OCI-LY1 (cell line): ENCODE data around the gene NAA10.

ENCODE experiments used
- H2AFZ ChIP-seq: fragments of 200-600 bp; sonication (generic), shearing (Covaris generic); 2 replicates; pipeline ENCODE4 v1.6.0; 2014; ENCODE audit warnings: antibody characterized with exemption, mild to moderate bottlenecking, low read length
- H3F3A ChIP-seq: fragments of 200-600 bp; sonication (generic), shearing (Covaris generic); 2 replicates; pipeline ENCODE4 v1.6.0; 2014; ENCODE audit warnings: mild to moderate bottlenecking, antibody characterized with exemption, low read length, moderate library complexity; ENCODE audit not compliant: insufficient read depth
- H3K27ac ChIP-seq: fragments of 200-600 bp; sonication (generic); 2 replicates; pipeline ENCODE4 v1.5.1; 2014; ENCODE audit warnings: low read length, mixed run types, mild to moderate bottlenecking, low read depth; ENCODE audit not compliant: poor library complexity, severe bottlenecking
- H3K27me3 ChIP-seq: fragments of 200-600 bp; sonication (generic); 2 replicates; pipeline ENCODE4 v1.6.0; 2014; ENCODE audit warnings: antibody characterized with exemption, mild to moderate bottlenecking, low read length, moderate library complexity; ENCODE audit not compliant: insufficient read depth
- H3K36me3 ChIP-seq: fragments of 200-600 bp; sonication (generic); 2 replicates; pipeline ENCODE4 v1.6.1; 2014; ENCODE audit warnings: mild to moderate bottlenecking, antibody characterized with exemption, low read length, moderate library complexity, mixed read lengths; ENCODE audit not compliant: insufficient read depth
- H3K4me1 ChIP-seq: fragments of 200-600 bp; sonication (generic); 2 replicates; pipeline ENCODE4 v1.5.1; 2014; ENCODE audit warnings: mild to moderate bottlenecking, low read length, moderate library complexity; ENCODE audit not compliant: insufficient read depth, severe bottlenecking
- H3K4me2 ChIP-seq: fragments of 200-600 bp; sonication (generic), shearing (Covaris generic); 2 replicates; pipeline ENCODE4 v1.6.1; 2014; ENCODE audit warnings: low read length
- H3K4me3 ChIP-seq: fragments of 200-600 bp; sonication (generic); 2 replicates; pipeline ENCODE4 v1.5.1; 2014; ENCODE audit warnings: low read length, low read depth, mild to moderate bottlenecking, mixed read lengths; ENCODE audit not compliant: poor library complexity, severe bottlenecking
- H3K79me2 ChIP-seq: fragments of 200-600 bp; shearing (Covaris generic); 2 replicates; pipeline ENCODE4 v1.6.1; 2016; ENCODE audit warnings: mixed run types, low read length, mixed read lengths; ENCODE audit not compliant: insufficient read depth
- H3K9ac ChIP-seq: fragments of 200-600 bp; sonication (generic), shearing (Covaris generic); 2 replicates; pipeline ENCODE4 v1.6.1; 2014; ENCODE audit warnings: mild to moderate bottlenecking, low read length, mixed read lengths
- H3K9me2 ChIP-seq: fragments of 200-600 bp; sonication (generic), shearing (Covaris generic); 2 replicates; pipeline ENCODE4 v1.6.1; 2014; ENCODE audit warnings: low read depth, mild to moderate bottlenecking, low read length, mixed read lengths
- H3K9me3 ChIP-seq: fragments of 200-600 bp; shearing (Covaris generic); 2 replicates; pipeline ENCODE4 v1.6.1; 2014; ENCODE audit warnings: low read length, mixed read lengths
- H4K20me1 ChIP-seq: fragments of 200-600 bp; sonication (generic), shearing (Covaris generic); 2 replicates; pipeline ENCODE4 v1.6.0; 2016; ENCODE audit warnings: mild to moderate bottlenecking, low read length; ENCODE audit not compliant: insufficient read depth
- CTCF ChIP-seq: fragments of 200-600 bp; sonication (generic), shearing (Covaris generic); IDR thresholded peaks from 2 replicates; pipeline ENCODE4 v1.5.1; 2017; ENCODE audit warnings: mild to moderate bottlenecking, antibody characterized with exemption, low read length, moderate library complexity, mixed read lengths
- EZH2 ChIP-seq: fragments of 200-600 bp; sonication (generic), shearing (Covaris generic); IDR thresholded peaks from 2 replicates; pipeline ENCODE4 v1.8.0; 2017; ENCODE audit warnings: borderline replicate concordance, mixed run types, mild to moderate bottlenecking, antibody characterized with exemption, low read length, moderate library complexity, mixed read lengths

The NAA10 gene

DNA sequence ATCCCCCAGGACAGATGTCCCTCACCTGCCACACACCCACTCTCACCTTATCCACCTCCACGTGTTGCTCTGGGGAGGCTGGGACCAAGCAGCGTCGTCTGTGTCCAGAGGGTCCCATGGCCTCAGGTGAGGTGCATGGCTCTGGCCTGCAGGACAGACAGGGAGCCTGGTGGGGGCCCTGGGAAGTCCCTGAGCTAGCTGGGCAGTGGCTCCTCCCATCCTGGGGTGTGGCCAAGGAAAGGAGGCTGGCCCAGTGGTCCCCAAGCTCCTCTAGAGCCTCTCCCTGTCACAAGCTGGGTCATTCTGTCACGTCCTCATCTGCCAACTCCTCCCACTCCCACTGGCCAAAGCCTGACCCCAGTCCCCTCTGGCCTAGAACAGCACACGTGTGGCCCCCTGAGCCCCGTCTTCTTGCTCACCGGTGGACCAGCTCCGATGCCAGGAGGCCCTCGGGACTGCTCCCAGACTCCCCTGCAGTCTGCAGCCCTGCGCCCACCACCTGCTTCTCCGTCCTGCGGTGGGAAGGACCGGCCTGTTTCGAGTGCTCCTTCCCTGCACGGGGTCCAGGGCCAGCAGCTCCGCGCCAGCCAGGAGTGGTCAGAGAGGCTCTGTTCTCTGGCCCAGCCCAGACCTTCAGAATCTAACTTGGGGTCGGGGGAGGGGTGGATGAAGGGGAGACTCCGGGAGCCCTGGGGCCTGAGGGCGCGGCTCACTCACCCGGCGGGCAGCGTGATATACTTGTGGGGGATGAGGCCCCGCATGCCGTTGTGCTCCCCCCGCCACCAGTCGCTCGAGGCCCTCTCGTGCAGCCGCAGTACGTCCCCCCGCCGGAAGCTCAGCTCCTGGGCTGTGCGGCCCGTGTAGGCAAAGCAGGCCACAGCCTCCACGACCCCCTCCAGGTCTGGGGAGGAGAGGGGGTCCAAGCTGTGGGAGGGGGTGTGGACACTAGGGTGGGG lies 25.5 kb downstream of the NAA10 start:
- H2AFZ ChIP-seq = no peak overlapping the region
- no peak overlapping the region for H3K4me2 ChIP-seq
- H3K9me2 ChIP-seq = no peaks in the 10 kb centered on the region
- no peaks in the 10 kb centered on the region for H3K27me3 ChIP-seq
- no peaks in the 10 kb centered on the region for H4K20me1 ChIP-seq
- H3K27ac ChIP-seq = no peak overlapping the region
- H3K4me3 ChIP-seq = no peak overlapping the region
- TF ChIP-seq EZH2 (no peak), CTCF (no peak)
- H3K36me3 ChIP-seq = peaks cover 22% of the 10 kb centered on the region
- H3K4me1 ChIP-seq = peaks cover 8% of the 10 kb centered on the region
- H3K79me2 ChIP-seq = no peaks in the 10 kb centered on the region
- no peak overlapping the region for H3K9ac ChIP-seq
- no peaks in the 10 kb centered on the region for H3F3A ChIP-seq
- H3K9me3 ChIP-seq = no peaks in the 10 kb centered on the region

GRCh38 chrX:153908219-153908860 lies 26.5 kb downstream of the NAA10 start:
- Histone ChIP-seq H4K20me1 (no peaks in the 10 kb centered on the region), H3K9me3 (no peaks in the 10 kb centered on the region), H3K36me3 (peaks cover 17% of the 10 kb centered on the region), H3K79me2 (no peaks in the 10 kb centered on the region), H3K9me2 (no peaks in the 10 kb centered on the region), H3K27me3 (no peaks in the 10 kb centered on the region), H3K4me2 (no peak overlapping the region), H3K4me1 (peaks cover 18% of the 10 kb centered on the region), H2AFZ (no peak overlapping the region), H3K9ac (no peak overlapping the region), H3F3A (no peaks in the 10 kb centered on the region), H3K27ac (no peak overlapping the region), H3K4me3 (no peak overlapping the region)
- no peak for TF ChIP-seq EZH2
- TF ChIP-seq CTCF = no peak

DNA sequence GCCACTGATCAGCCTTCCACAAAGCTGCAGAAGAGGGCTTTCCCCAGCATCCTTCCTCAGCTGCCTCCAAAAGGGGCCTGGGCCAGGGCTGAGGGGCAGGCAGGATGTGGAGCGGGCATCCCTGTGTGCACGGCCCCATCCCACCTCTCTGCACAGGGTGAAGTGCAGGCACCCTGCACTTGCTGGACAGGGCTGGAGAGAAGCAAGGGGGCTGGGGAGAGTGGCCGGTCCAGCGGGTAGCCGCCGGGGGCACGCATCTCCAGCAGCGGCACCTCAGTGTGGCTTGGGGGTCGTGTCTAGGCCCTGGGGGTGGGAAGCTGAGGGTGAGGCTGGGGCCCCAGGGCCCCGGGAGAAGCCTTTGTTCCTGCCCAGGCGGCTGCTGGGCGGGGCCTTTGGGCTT lies 27.4 kb downstream of the NAA10 start:
- Histone ChIP-seq H3K9ac (no peak overlapping the region), H3F3A (no peaks in the 10 kb centered on the region), H3K9me2 (no peaks in the 10 kb centered on the region), H3K4me1 (peaks cover 27% of the 10 kb centered on the region), H3K36me3 (peaks cover 11% of the 10 kb centered on the region; the same call in 1 of the 2 replicates), H3K4me2 (no peak overlapping the region), H3K4me3 (no peak overlapping the region), H3K27ac (no peak overlapping the region), H3K9me3 (no peaks in the 10 kb centered on the region), H3K27me3 (no peaks in the 10 kb centered on the region), H3K79me2 (no peaks in the 10 kb centered on the region), H2AFZ (no peak overlapping the region), H4K20me1 (no peaks in the 10 kb centered on the region)
- no peak for TF ChIP-seq EZH2
- no peak for TF ChIP-seq CTCF
